Liver (tissue), 9 donors: Measurements from ENCODE around the gene RNF13. TPM values are rescaled to one million over a fixed set of nuclear protein-coding genes. Genes with fewer than 3 reads are reported as not detected.

Experiments used
- DNase-seq: peaks from one replicate; pipeline ENCODE4 v3.0.0-alpha.2; 2017; ENCODE audit warnings: low spot score
- H3K27ac ChIP-seq, 2 donors: one replicate each; pipeline ENCODE4 v1.7.0; 2013; ENCODE audit warnings: inconsistent platforms in 2 of 2, low read length in 2 of 2, control low read depth in 1 of 2, low read depth in 1 of 2, mild to moderate bottlenecking in 1 of 2
- H3K27me3 ChIP-seq, 4 donors: one replicate each; pipeline versions ENCODE4 v1.6.1 to v1.7.0; 2013; ENCODE audit warnings: low read length in 3 of 4, inconsistent platforms in 1 of 4, mild to moderate bottlenecking in 1 of 4, moderate library complexity in 1 of 4; ENCODE audit not compliant: control insufficient read depth in 4 of 4, insufficient read depth in 4 of 4
- H3K36me3 ChIP-seq, 4 donors: one replicate each; pipeline versions ENCODE4 v1.6.1 to v1.7.0; 2013; ENCODE audit warnings: low read length in 3 of 4, mild to moderate bottlenecking in 3 of 4, low read depth in 1 of 4, moderate library complexity in 1 of 4; ENCODE audit not compliant: control insufficient read depth in 4 of 4, insufficient read depth in 3 of 4
- H3K4me1 ChIP-seq, 4 donors: one replicate each; pipeline versions ENCODE4 v1.6.1 to v1.7.0; 2013; ENCODE audit warnings: low read length in 3 of 4, mild to moderate bottlenecking in 3 of 4, moderate library complexity in 1 of 4; ENCODE audit not compliant: control insufficient read depth in 4 of 4, insufficient read depth in 4 of 4
- H3K4me3 ChIP-seq, 3 donors: one replicate each; pipeline versions ENCODE4 v1.6.1 to v1.7.0; 2013; ENCODE audit warnings: low read length in 3 of 3, control low read depth in 1 of 3, low read depth in 1 of 3, mild to moderate bottlenecking in 1 of 3
- H3K9ac ChIP-seq, 2 donors: one replicate each; pipeline ENCODE4 v1.7.0; 2013; ENCODE audit warnings: low read length in 2 of 2, mild to moderate bottlenecking in 2 of 2, moderate library complexity in 2 of 2, control low read depth in 1 of 2, low read depth in 1 of 2
- H3K9me3 ChIP-seq, 4 donors: one replicate each; pipeline versions ENCODE4 v1.6.1 to v1.7.0; 2013; ENCODE audit warnings: low read length in 3 of 4; ENCODE audit not compliant: control insufficient read depth in 4 of 4
- CTCF ChIP-seq: fragments of 150-350 bp; IDR thresholded peaks from 2 replicates; pipeline ENCODE4 v1.5.1; 2017; ENCODE audit warnings: improper control_type of control experiment, low read depth, low read length; ENCODE audit not compliant: missing input control
- EGR1 ChIP-seq, 2 donors: IDR thresholded peaks; 2 replicates each; pipeline ENCODE4 v1.6.1; 2016 to 2018; ENCODE audit warnings: antibody characterized with exemption in 2 of 2, low read depth in 2 of 2
- FOXA1 ChIP-seq: IDR thresholded peaks from 2 replicates; pipeline ENCODE4 v1.6.1; 2016; ENCODE audit warnings: antibody characterized with exemption
- FOXA2 ChIP-seq: IDR thresholded peaks from 2 replicates; pipeline ENCODE4 v1.6.1; 2016; ENCODE audit warnings: antibody characterized with exemption
- GABPA ChIP-seq, 2 donors: IDR thresholded peaks in 1 of 2; conservative IDR thresholded peaks in 1 of 2; 2 replicates each; pipeline ENCODE4 v1.6.1; 2016; ENCODE audit warnings: antibody characterized with exemption in 2 of 2, mild to moderate bottlenecking in 1 of 2, moderate library complexity in 1 of 2
- HNF4A ChIP-seq, 2 donors: conservative IDR thresholded peaks; 2 replicates each; pipeline ENCODE4 v1.6.1; 2016; ENCODE audit warnings: antibody characterized with exemption in 2 of 2, mild to moderate bottlenecking in 2 of 2
- HNF4G ChIP-seq: IDR thresholded peaks from 2 replicates; pipeline ENCODE4 v1.6.1; 2016; ENCODE audit warnings: antibody characterized with exemption
- MAX ChIP-seq: IDR thresholded peaks from 2 replicates; pipeline ENCODE4 v1.6.1; 2016; ENCODE audit warnings: antibody characterized with exemption
- NR2F2 ChIP-seq: IDR thresholded peaks from 2 replicates; pipeline ENCODE4 v1.6.1; 2016; ENCODE audit warnings: antibody characterized with exemption
- RAD21 ChIP-seq, 2 donors: IDR thresholded peaks; 2 replicates each; pipeline ENCODE4 v1.6.1; 2016; ENCODE audit warnings: antibody characterized with exemption in 2 of 2, mild to moderate bottlenecking in 2 of 2
- RXRA ChIP-seq, 2 donors: IDR thresholded peaks; 2 replicates each; pipeline ENCODE4 v1.6.1; 2017 to 2018; ENCODE audit warnings: antibody characterized with exemption in 2 of 2, mild to moderate bottlenecking in 1 of 2
- YY1 ChIP-seq: IDR thresholded peaks from 2 replicates; pipeline ENCODE4 v1.6.1; 2016; ENCODE audit warnings: antibody characterized with exemption, mild to moderate bottlenecking
- ZBTB33 ChIP-seq: IDR thresholded peaks from 2 replicates; pipeline ENCODE4 v1.6.1; 2016; ENCODE audit warnings: antibody characterized with exemption
- WGBS: extraction: QIAGEN DNeasy Blood & Tissue Kit; methylation state at CpG from one replicate; pipeline ENCODE4 v1.1.7; 2013; 5-methylcytosine and 5-hydroxymethylcytosine counted together
- polyA plus RNA-seq, 2 donors: library from polyadenylated mRNA; stranded (reverse) in 1 of 2; unstranded in 1 of 2; fragments of 200-250 nt in 1 of 2; fragments of >200 nt in 1 of 2; fragmentation: Nextera tagmentation in 1 of 2; extraction: Ambion mirVana in 1 of 2; gene quantifications; one replicate each; pipeline versions ENCODE4 v1.2.1 to v1.2.3, GENCODE V29; 2013 to 2015
- total RNA-seq, 2 donors: library from RNA; depleted of rRNA; stranded (reverse); fragments of >200 nt; gene quantifications; one replicate each; pipeline ENCODE4 v1.2.3, GENCODE V29; 2014
- donor health status: healthy.
- donor health status: healthy.
- donor health status: healthy.
- donor health status: healthy.
- donor health status: healthy.

RNF13 gene
- total and polyA plus RNA-seq, 4 donors, result 31.3 to 70.5 (median 59.9) TPM

GRCh38 chr3:149968216-149968615, 155.2 kb downstream of the RNF13 start:
- 94% methylated on average over 8 of the region's 8 CpGs for WGBS
- Histone ChIP-seq H3K9ac (no peak overlapping the region), H3K4me1 (peaks cover 3 to 21% (median 6%) of the 10 kb centered on the region in 4 donors), H3K27me3 (no peaks in the 10 kb centered on the region), H3K4me3 (no peak overlapping the region), H3K27ac (no peak overlapping the region), H3K36me3 (no peaks in the 10 kb centered on the region), H3K9me3 (no peaks in the 10 kb centered on the region)
- DNase-seq, result no peak
- TF ChIP-seq CTCF, result no peak
- TF ChIP-seq EGR1 (IDR thresholded peaks at IDR 0.05; ENCODE audit: low read depth in 2 of 2), result no peak
- no peak for TF ChIP-seq RAD21 (IDR thresholded peaks at IDR 0.05)
- no peak for TF ChIP-seq HNF4G
- no peak for TF ChIP-seq NR2F2
- TF ChIP-seq MAX, result no peak
- no peak for TF ChIP-seq HNF4A (conservative IDR thresholded peaks at IDR 0.05)
- TF ChIP-seq FOXA1, result no peak
- TF ChIP-seq GABPA (IDR thresholded peaks at IDR 0.05 in 1 of 2, conservative IDR thresholded peaks at IDR 0.05 in 1 of 2), result no peak
- no peak for TF ChIP-seq RXRA (IDR thresholded peaks at IDR 0.05)

- no peaks in the 10 kb centered on the region for H3K27me3 ChIP-seq
- no peaks in the 10 kb centered on the region for H3K9me3 ChIP-seq
- H3K4me1 ChIP-seq, result peaks cover 3 to 21% (median 6%) of the 10 kb centered on the region in 4 donors
- no peak overlapping the region for H3K27ac ChIP-seq
- 46% methylated on average over 15 of the region's 15 CpGs for WGBS
- H3K9ac ChIP-seq, result peak overlapping the region in 1 of 2 donors; percentile 59
- no peak for DNase-seq
- TF ChIP-seq YY1 (peak; percentile 17), FOXA2 (no peak), ZBTB33 (no peak)
- H3K36me3 ChIP-seq, result no peaks in the 10 kb centered on the region
- peak overlapping the region; percentile 45 to 99 (median 86) for H3K4me3 ChIP-seq
Measured at GRCh38 chr3:149969110-149969939, 156.3 kb downstream of the RNF13 start.
